Measurements from ENCODE around the gene TCTN1. TPM values are rescaled to one million over a fixed set of nuclear protein-coding genes. Genes with fewer than 3 reads are reported as not detected.

Gene TCTN1
- total and polyA plus RNA-seq, 2 donors (not counting 3 experiments of a cell fraction or from before 2014, with no cell fraction given): 21.1 to 23.3 TPM

- dilution Hi-C loops (cut with MboI; ENCODE audit: extremely low pct_ligation_motif_present, low sequenced_read_pairs): no loop called here
- no peak for FAIRE-seq
- no peaks in the 10 kb centered on the region for H3K79me2 ChIP-seq (ENCODE audit: control insufficient read depth, insufficient read depth, low read length)
- H3K9me3 ChIP-seq (replicated peaks; ENCODE audit: control insufficient read depth, insufficient read depth, low read length): no peaks in the 10 kb centered on the region
- intact Hi-C loops (cut with micrococcal nuclease): no loop called here
- no peaks in the 10 kb centered on the region for H3K4me1 ChIP-seq (ENCODE audit: control insufficient read depth, extremely low read depth, insufficient read depth, low read length)
- CTCF ChIA-PET: interaction anchor here (1.1 to 1.4 kb wide), 2 partner anchors 9 to 40 kb away, joined by 3 to 4 read pairs; no protein-coding TSS in a partner anchor
- H2AFZ ChIP-seq (ENCODE audit: low read depth, low read length): no peak overlapping the region
- no peak for TF ChIP-seq JUN (IDR thresholded peaks at IDR 0.05; ENCODE audit: borderline replicate concordance, insufficient read depth, insufficient read length, low read depth)
- no TSS peak for BruUV-seq (replicated peaks)
- no peaks in the 10 kb centered on the region for H3K36me3 ChIP-seq (ENCODE audit: control insufficient read depth in 2 of 2, extremely low read depth in 1 of 2, insufficient read depth in 2 of 2, low read length in 2 of 2)
- no peaks in the 10 kb centered on the region for H3K27me3 ChIP-seq (ENCODE audit: control insufficient read depth in 2 of 2, insufficient read depth in 2 of 2, low read length in 2 of 2)
- no peak overlapping the region for H3K4me2 ChIP-seq (ENCODE audit: insufficient read depth, low read length)
- no peak overlapping the region for H3K27ac ChIP-seq (ENCODE audit: insufficient read depth, low read depth, low read length)
- no peak overlapping the region for H3K9ac ChIP-seq (replicated peaks; ENCODE audit: extremely low read depth, insufficient read depth, low read length)
- H4K20me1 ChIP-seq (replicated peaks; ENCODE audit: control insufficient read depth, extremely low read depth, insufficient read depth, low read length): no peaks in the 10 kb centered on the region
- H3K4me3 ChIP-seq (replicated peaks in 1 of 3; ENCODE audit: insufficient read depth in 1 of 3, low read depth in 1 of 3, low read length in 3 of 3): no peak overlapping the region
- H3K9me1 ChIP-seq (replicated peaks; ENCODE audit: control insufficient read depth, extremely low read depth, insufficient read depth, low read length): no peaks in the 10 kb centered on the region
- no peak for DNase-seq (ENCODE audit: low read depth, low spot score)
- POLR2A ChIA-PET: no interaction called here
These were observed 22.4 kb upstream of the TCTN1 start for GRCh38 chr12:110591451-110592051.

GRCh38 chr12:110592078-110592477, 21.9 kb upstream of the TCTN1 start:
- Histone ChIP-seq H3K9me1 (replicated peaks; ENCODE audit: control insufficient read depth, extremely low read depth, insufficient read depth, low read length) (no peaks in the 10 kb centered on the region), H3K4me3 (replicated peaks in 1 of 3; ENCODE audit: insufficient read depth in 1 of 3, low read depth in 1 of 3, low read length in 3 of 3) (no peak overlapping the region), H3K79me2 (ENCODE audit: control insufficient read depth, insufficient read depth, low read length) (no peaks in the 10 kb centered on the region), H3K36me3 (ENCODE audit: control insufficient read depth in 2 of 2, extremely low read depth in 1 of 2, insufficient read depth in 2 of 2, low read length in 2 of 2) (no peaks in the 10 kb centered on the region), H4K20me1 (replicated peaks; ENCODE audit: control insufficient read depth, extremely low read depth, insufficient read depth, low read length) (no peaks in the 10 kb centered on the region), H3K9ac (replicated peaks; ENCODE audit: extremely low read depth, insufficient read depth, low read length) (no peak overlapping the region), H2AFZ (ENCODE audit: low read depth, low read length) (no peak overlapping the region), H3K4me1 (ENCODE audit: control insufficient read depth, extremely low read depth, insufficient read depth, low read length) (no peaks in the 10 kb centered on the region), H3K9me3 (replicated peaks; ENCODE audit: control insufficient read depth, insufficient read depth, low read length) (no peaks in the 10 kb centered on the region), H3K4me2 (ENCODE audit: insufficient read depth, low read length) (no peak overlapping the region), H3K27ac (ENCODE audit: insufficient read depth, low read depth, low read length) (no peak overlapping the region), H3K27me3 (ENCODE audit: control insufficient read depth in 2 of 2, insufficient read depth in 2 of 2, low read length in 2 of 2) (no peaks in the 10 kb centered on the region)
- TF ChIP-seq MAX (IDR thresholded peaks at IDR 0.05; ENCODE audit: insufficient read depth, insufficient read length) (no peak), MYC (IDR thresholded peaks at IDR 0.05; ENCODE audit: low read depth, low read length) (no peak), FOS (IDR thresholded peaks at IDR 0.05; ENCODE audit: borderline replicate concordance, insufficient read depth, low read length) (no peak), JUN (IDR thresholded peaks at IDR 0.05; ENCODE audit: borderline replicate concordance, insufficient read depth, insufficient read length, low read depth) (no peak), CTCF (IDR thresholded peaks at IDR 0.05; ENCODE audit: extremely low read depth in 1 of 2, insufficient read depth in 1 of 2, low read depth in 1 of 2, low read length in 2 of 2) (no peak), POLR2A (IDR thresholded peaks at IDR 0.05; ENCODE audit: low read depth, low read length) (no peak), POLR2AphosphoS5 (IDR thresholded peaks at IDR 0.05; ENCODE audit: insufficient read depth, low read depth, low read length) (no peak), EZH2 (IDR thresholded peaks at IDR 0.05; ENCODE audit: borderline replicate concordance, low read depth, low read length, severe bottlenecking) (no peak), GATA2 (IDR thresholded peaks at IDR 0.05; ENCODE audit: insufficient read depth, insufficient read length, low read depth, low read length) (no peak)
- CTCF ChIA-PET: interaction anchor here (1.0 to 1.4 kb wide), 3 partner anchors 8 to 79 kb away, joined by 3 to 4 read pairs (median 3); no protein-coding TSS in a partner anchor
- intact Hi-C loops (cut with micrococcal nuclease): no loop called here
- no TSS peak for BruUV-seq (replicated peaks)
- DNase-seq (ENCODE audit: low read depth, low spot score) (no peak), FAIRE-seq (no peak)
- dilution Hi-C loops (cut with MboI; ENCODE audit: extremely low pct_ligation_motif_present, low sequenced_read_pairs): no loop called here
- POLR2A ChIA-PET: no interaction called here
